Measurements from ENCODE around the gene IL12RB2. TPM values are rescaled to one million over a fixed set of nuclear protein-coding genes. Genes with fewer than 3 reads are reported as not detected.

Gene IL12RB2
- total and polyA plus RNA-seq, 2 of the 13 experiments (the other 11 are each of a cell fraction or from before 2014, with no cell fraction given), result not detected

DNA sequence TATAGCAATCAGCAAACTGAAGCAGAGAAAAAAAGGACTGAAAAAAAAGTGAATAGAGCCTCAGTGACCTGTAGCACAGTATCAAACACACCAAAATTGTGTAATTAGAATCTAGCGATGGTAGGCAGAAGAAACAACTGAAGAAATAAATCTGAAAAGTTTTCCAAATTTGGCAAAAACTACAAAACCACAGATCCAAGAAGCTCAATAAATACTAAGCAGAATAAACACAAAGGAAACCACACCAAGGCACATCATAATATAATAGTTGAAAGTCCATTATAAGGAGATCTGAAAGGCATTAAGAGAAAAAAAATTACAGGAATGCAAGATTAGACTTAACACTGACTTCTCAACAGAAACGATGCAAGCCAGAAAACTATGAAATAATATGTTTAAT, 7.1 kb upstream of the IL12RB2 start:
- POLR2A ChIA-PET, result no interaction called here
- H3K4me1 ChIP-seq (ENCODE audit: insufficient read depth, low read length), result no peaks in the 10 kb centered on the region

More for the DNA sequence above, 7.1 kb upstream of the IL12RB2 start:
- H3K9me3 ChIP-seq (ENCODE audit: low read length), result no peaks in the 10 kb centered on the region
- no peak for TF ChIP-seq KDM5A (IDR thresholded peaks at IDR 0.05; ENCODE audit: borderline replicate concordance, low read length)
- no peak for TF ChIP-seq ZNF747 (CRISPR knock-in tag; IDR thresholded peaks at IDR 0.05; ENCODE audit: borderline replicate concordance)
- TF ChIP-seq ZNF263 (CRISPR knock-in tag; IDR thresholded peaks at IDR 0.05), result no peak
- no peak for TF ChIP-seq RAD51 (IDR thresholded peaks at IDR 0.05; ENCODE audit: borderline replicate concordance)
- TF ChIP-seq, protein P1, sequence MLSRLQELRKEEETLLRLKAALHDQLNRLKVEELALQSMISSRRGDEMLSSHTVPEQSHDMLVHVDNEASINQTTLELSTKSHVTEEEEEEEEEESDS (CRISPR knock-in tag; IDR thresholded peaks at IDR 0.05; ENCODE audit: borderline replicate concordance), result no peak
- TF ChIP-seq AKAP8 (CRISPR knock-in tag; IDR thresholded peaks at IDR 0.05), result no peak
- TF ChIP-seq, protein P2, sequence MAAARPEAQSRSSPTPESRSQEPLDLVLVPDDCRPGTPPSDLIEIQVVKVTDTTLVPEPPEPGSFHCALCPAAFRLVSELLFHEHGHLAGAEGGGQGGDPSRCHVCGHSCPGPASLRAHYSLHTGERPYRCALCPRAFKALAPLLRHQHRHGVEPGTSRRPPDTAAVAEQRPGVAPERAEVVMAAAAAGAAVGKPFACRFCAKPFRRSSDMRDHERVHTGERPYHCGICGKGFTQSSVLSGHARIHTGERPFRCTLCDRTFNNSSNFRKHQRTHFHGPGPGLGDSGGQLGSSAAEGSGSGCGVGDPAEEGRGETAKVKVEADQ (CRISPR knock-in tag; IDR thresholded peaks at IDR 0.05; ENCODE audit: borderline replicate concordance), result no peak
- no peak for TF ChIP-seq ZNF207 (IDR thresholded peaks at IDR 0.05; ENCODE audit: borderline replicate concordance)
- TF ChIP-seq ZNF672 (CRISPR knock-in tag; IDR thresholded peaks at IDR 0.05), result no peak
- TF ChIP-seq ZNF563 (CRISPR knock-in tag; IDR thresholded peaks at IDR 0.05), result no peak
- TF ChIP-seq, protein P3, sequence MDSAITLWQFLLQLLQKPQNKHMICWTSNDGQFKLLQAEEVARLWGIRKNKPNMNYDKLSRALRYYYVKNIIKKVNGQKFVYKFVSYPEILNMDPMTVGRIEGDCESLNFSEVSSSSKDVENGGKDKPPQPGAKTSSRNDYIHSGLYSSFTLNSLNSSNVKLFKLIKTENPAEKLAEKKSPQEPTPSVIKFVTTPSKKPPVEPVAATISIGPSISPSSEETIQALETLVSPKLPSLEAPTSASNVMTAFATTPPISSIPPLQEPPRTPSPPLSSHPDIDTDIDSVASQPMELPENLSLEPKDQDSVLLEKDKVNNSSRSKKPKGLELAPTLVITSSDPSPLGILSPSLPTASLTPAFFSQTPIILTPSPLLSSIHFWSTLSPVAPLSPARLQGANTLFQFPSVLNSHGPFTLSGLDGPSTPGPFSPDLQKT (CRISPR knock-in tag; IDR thresholded peaks at IDR 0.05; ENCODE audit: borderline replicate concordance), result no peak
- TF ChIP-seq, protein P4, sequence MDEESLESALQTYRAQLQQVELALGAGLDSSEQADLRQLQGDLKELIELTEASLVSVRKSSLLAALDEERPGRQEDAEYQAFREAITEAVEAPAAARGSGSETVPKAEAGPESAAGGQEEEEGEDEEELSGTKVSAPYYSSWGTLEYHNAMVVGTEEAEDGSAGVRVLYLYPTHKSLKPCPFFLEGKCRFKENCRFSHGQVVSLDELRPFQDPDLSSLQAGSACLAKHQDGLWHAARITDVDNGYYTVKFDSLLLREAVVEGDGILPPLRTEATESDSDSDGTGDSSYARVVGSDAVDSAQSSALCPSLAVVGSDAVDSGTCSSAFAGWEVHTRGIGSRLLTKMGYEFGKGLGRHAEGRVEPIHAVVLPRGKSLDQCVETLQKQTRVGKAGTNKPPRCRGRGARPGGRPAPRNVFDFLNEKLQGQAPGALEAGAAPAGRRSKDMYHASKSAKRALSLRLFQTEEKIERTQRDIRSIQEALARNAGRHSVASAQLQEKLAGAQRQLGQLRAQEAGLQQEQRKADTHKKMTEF (CRISPR knock-in tag; IDR thresholded peaks at IDR 0.05), result no peak
- WGBS (ENCODE audit: low lambda C conversion rate), result 0% methylated on average over 2 of the region's 2 CpGs
- no peak overlapping the region for H3K9ac ChIP-seq (ENCODE audit: insufficient read depth, low read depth, low read length)
- CTCF ChIA-PET (ENCODE audit: low intra/inter-chr PET ratio, low total read pairs), result no interaction called here
- H3K36me3 ChIP-seq (replicated peaks in 1 of 2; ENCODE audit: control insufficient read depth in 1 of 2, insufficient read depth in 2 of 2, low read length in 2 of 2), result no peaks in the 10 kb centered on the region
- in situ Hi-C loops (cut with HindIII; ENCODE audit: extremely low pct_ligation_motif_present, low pct_unique_long_range_greater_than_20kb) (no loop called here), intact Hi-C loops (cut with micrococcal nuclease; ENCODE audit: unreplicated experiment) (no loop called here)
- H4K20me1 ChIP-seq (ENCODE audit: insufficient read depth, low read length), result no peaks in the 10 kb centered on the region
- BruUV-seq (replicated peaks), result no TSS peak
- no peak for FAIRE-seq
- DNase-seq (ENCODE audit: low spot score), result no peak
- no peak overlapping the region for H3K4me3 ChIP-seq (replicated peaks in 1 of 3; ENCODE audit: insufficient read depth in 1 of 3, low read depth in 2 of 3, low read length in 3 of 3)
- H3K4me2 ChIP-seq (ENCODE audit: low read depth, low read length), result no peak overlapping the region
- ATAC-seq, result no peak
- H3K79me2 ChIP-seq (ENCODE audit: insufficient read depth, low read length), result no peaks in the 10 kb centered on the region
- H3K27ac ChIP-seq (ENCODE audit: extremely low read length, insufficient read depth, low read length), result no peak overlapping the region
- H2AFZ ChIP-seq (ENCODE audit: low read length), result no peak overlapping the region
- no peaks in the 10 kb centered on the region; a peak in 1 of 5 replicates for H3K27me3 ChIP-seq (ENCODE audit: control insufficient read depth in 1 of 2, insufficient read depth in 2 of 2, low read length in 2 of 2)
